ENCODE results near the gene CYSLTR2.

Gene CYSLTR2

DNA sequence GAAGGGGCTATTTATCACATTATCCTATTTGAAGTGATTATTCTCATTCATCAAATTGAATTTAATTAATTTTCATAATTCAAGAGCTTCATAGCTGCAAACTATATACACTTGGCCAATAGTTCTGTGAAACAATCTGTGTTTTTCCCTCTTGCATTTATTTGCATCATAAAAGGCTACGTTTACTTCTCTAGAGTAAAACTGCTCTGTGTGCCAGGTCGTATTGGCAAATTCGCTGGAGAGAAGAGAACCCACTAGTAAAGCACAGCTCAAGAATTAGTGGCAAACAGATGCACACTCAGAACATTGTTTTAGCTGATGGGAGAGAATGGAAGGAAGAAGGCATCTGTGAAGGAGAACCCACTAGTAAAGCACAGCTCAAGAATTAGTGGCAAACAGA is 81.8 kb downstream of the CYSLTR2 start:
- no peak overlapping the region for H3K4me3 ChIP-seq (ENCODE audit: low read depth, low read length, poor library complexity, severe bottlenecking)
- no peak overlapping the region for H2AFZ ChIP-seq (ENCODE audit: low read length)
- H3K36me3 ChIP-seq (ENCODE audit: insufficient read depth, low read length), result no peaks in the 10 kb centered on the region
- no peak overlapping the region for H3K27ac ChIP-seq (ENCODE audit: low read depth, low read length, poor library complexity, severe bottlenecking)
- no peaks in the 10 kb centered on the region for H3K27me3 ChIP-seq (ENCODE audit: insufficient read depth, low read length)
- H3K9me2 ChIP-seq (ENCODE audit: low read depth, low read length), result no peaks in the 10 kb centered on the region
- no peak for TF ChIP-seq EZH2 (IDR thresholded peaks at IDR 0.05; ENCODE audit: borderline replicate concordance, low read length)
- TF ChIP-seq, protein P1, sequence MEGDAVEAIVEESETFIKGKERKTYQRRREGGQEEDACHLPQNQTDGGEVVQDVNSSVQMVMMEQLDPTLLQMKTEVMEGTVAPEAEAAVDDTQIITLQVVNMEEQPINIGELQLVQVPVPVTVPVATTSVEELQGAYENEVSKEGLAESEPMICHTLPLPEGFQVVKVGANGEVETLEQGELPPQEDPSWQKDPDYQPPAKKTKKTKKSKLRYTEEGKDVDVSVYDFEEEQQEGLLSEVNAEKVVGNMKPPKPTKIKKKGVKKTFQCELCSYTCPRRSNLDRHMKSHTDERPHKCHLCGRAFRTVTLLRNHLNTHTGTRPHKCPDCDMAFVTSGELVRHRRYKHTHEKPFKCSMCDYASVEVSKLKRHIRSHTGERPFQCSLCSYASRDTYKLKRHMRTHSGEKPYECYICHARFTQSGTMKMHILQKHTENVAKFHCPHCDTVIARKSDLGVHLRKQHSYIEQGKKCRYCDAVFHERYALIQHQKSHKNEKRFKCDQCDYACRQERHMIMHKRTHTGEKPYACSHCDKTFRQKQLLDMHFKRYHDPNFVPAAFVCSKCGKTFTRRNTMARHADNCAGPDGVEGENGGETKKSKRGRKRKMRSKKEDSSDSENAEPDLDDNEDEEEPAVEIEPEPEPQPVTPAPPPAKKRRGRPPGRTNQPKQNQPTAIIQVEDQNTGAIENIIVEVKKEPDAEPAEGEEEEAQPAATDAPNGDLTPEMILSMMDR (IDR thresholded peaks at IDR 0.05; ENCODE audit: low read length), result no peak
- H3K4me2 ChIP-seq (ENCODE audit: low read length), result no peak overlapping the region
- no peaks in the 10 kb centered on the region for H4K20me1 ChIP-seq (ENCODE audit: insufficient read depth, low read length)
- no peaks in the 10 kb centered on the region for H3F3A ChIP-seq (ENCODE audit: insufficient read depth, low read length)
- H3K9me3 ChIP-seq (ENCODE audit: low read length), result no peaks in the 10 kb centered on the region
- H3K79me2 ChIP-seq (ENCODE audit: insufficient read depth, low read length), result no peaks in the 10 kb centered on the region
- H3K9ac ChIP-seq (ENCODE audit: low read length), result no peak overlapping the region
- peaks cover 3% of the 10 kb centered on the region for H3K4me1 ChIP-seq (ENCODE audit: insufficient read depth, low read length, severe bottlenecking)

DNA sequence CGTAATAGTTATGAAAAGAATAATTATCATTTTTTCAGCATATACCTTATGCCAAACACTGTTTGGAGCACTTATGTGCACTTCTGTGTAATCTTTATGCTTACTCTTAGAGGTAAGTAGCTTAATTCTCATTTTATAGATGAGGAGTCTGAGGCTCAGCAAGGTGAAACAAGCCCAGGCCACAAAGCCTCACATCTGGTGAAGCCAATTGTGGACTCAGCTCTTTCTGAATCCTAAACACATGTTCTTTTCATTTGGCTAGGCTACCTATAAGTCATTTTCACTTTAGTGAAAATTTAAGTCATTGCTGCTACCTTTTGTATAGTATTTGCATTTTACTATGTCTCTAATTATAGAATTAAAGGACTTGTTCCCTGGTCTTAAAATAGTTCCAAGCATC is 84.0 kb downstream of the CYSLTR2 start:
- no peaks in the 10 kb centered on the region for H3K27me3 ChIP-seq (ENCODE audit: insufficient read depth, low read length)
- no peaks in the 10 kb centered on the region for H3K4me1 ChIP-seq (ENCODE audit: insufficient read depth, low read length, severe bottlenecking)
- H3K4me2 ChIP-seq (ENCODE audit: low read length), result no peak overlapping the region
- H3K9me3 ChIP-seq (ENCODE audit: low read length), result no peaks in the 10 kb centered on the region
- H3K36me3 ChIP-seq (ENCODE audit: insufficient read depth, low read length), result no peaks in the 10 kb centered on the region
- H4K20me1 ChIP-seq (ENCODE audit: insufficient read depth, low read length), result no peaks in the 10 kb centered on the region
- no peak overlapping the region for H2AFZ ChIP-seq (ENCODE audit: low read length)
- TF ChIP-seq EZH2 (IDR thresholded peaks at IDR 0.05; ENCODE audit: borderline replicate concordance, low read length), result no peak
- TF ChIP-seq, protein P1 (IDR thresholded peaks at IDR 0.05; ENCODE audit: low read length), result no peak
- no peak overlapping the region for H3K9ac ChIP-seq (ENCODE audit: low read length)
- no peaks in the 10 kb centered on the region for H3K9me2 ChIP-seq (ENCODE audit: low read depth, low read length)
- no peak overlapping the region for H3K27ac ChIP-seq (ENCODE audit: low read depth, low read length, poor library complexity, severe bottlenecking)
- no peaks in the 10 kb centered on the region for H3K79me2 ChIP-seq (ENCODE audit: insufficient read depth, low read length)
- no peaks in the 10 kb centered on the region for H3F3A ChIP-seq (ENCODE audit: insufficient read depth, low read length)
- H3K4me3 ChIP-seq (ENCODE audit: low read depth, low read length, poor library complexity, severe bottlenecking), result no peak overlapping the region

DNA sequence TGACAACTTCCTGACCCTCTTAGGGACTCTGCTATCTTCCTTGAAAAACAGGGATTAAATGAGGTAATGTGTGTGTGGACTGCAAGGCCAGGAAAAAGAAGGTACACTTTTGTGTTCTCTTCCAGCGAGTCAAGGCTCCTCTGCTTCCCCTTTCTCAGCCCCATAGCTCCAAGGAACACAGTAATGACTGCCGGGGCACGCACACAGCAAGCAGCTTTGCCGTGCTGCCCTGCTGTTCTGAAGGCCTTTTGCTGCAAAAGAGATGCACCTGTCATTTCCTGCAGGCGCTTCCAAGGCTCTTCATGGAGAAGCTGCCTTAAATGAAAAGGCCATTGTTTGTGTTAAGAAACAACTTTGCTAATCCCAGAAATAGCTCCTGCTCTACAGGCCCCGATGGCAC is 84.6 kb downstream of the CYSLTR2 start:
- Histone ChIP-seq H3K27me3 (ENCODE audit: insufficient read depth, low read length) (peaks cover under 1% of the 10 kb centered on the region; the same call in 1 of the 2 replicates), H3K4me1 (ENCODE audit: insufficient read depth, low read length, severe bottlenecking) (no peaks in the 10 kb centered on the region), H2AFZ (ENCODE audit: low read length) (no peak overlapping the region), H3K4me2 (ENCODE audit: low read length) (no peak overlapping the region), H3F3A (ENCODE audit: insufficient read depth, low read length) (no peaks in the 10 kb centered on the region), H3K9ac (ENCODE audit: low read length) (no peak overlapping the region), H3K4me3 (ENCODE audit: low read depth, low read length, poor library complexity, severe bottlenecking) (no peak overlapping the region), H3K79me2 (ENCODE audit: insufficient read depth, low read length) (no peaks in the 10 kb centered on the region), H3K9me2 (ENCODE audit: low read depth, low read length) (no peaks in the 10 kb centered on the region), H3K27ac (ENCODE audit: low read depth, low read length, poor library complexity, severe bottlenecking) (no peak overlapping the region), H4K20me1 (ENCODE audit: insufficient read depth, low read length) (no peaks in the 10 kb centered on the region), H3K36me3 (ENCODE audit: insufficient read depth, low read length) (no peaks in the 10 kb centered on the region), H3K9me3 (ENCODE audit: low read length) (no peaks in the 10 kb centered on the region)
- no peak for TF ChIP-seq EZH2 (IDR thresholded peaks at IDR 0.05; ENCODE audit: borderline replicate concordance, low read length)
- TF ChIP-seq, protein P1 (IDR thresholded peaks at IDR 0.05; ENCODE audit: low read length), result no peak
